Transverse colon (tissue), 4 donors: ENCODE results near the gene CNOT11. TPM values are rescaled to one million over a fixed set of nuclear protein-coding genes. Genes with fewer than 3 reads are reported as not detected.
"Not testable (repeated sequence)": the region's sequence is repeated elsewhere in the genome, so short reads cannot be mapped to it uniquely, and the experiment has no call there.

Experiments
- DNase-seq: peaks from one replicate; pipeline ENCODE4 v3.0.0-alpha.2; 2019
- H3K27ac ChIP-seq, 4 donors: fragments of 200-600 bp; sonication (generic); 2 replicates each; pipeline ENCODE4 v1.5.1; 2016 to 2018; ENCODE audit warnings: inconsistent platforms in 4 of 4
- H3K27me3 ChIP-seq: fragments of 200-600 bp; sonication (generic); 2 replicates; pipeline ENCODE4 v1.5.1; 2017; ENCODE audit warnings: inconsistent platforms
- H3K36me3 ChIP-seq, 4 donors: fragments of 200-600 bp; sonication (generic); 2 replicates each; pipeline ENCODE4 v1.5.1; 2017 to 2019; ENCODE audit warnings: inconsistent platforms in 4 of 4
- H3K4me1 ChIP-seq, 4 donors: fragments of 200-600 bp; sonication (generic); 2 replicates each; pipeline ENCODE4 v1.5.1; 2017 to 2020; ENCODE audit warnings: inconsistent platforms in 4 of 4
- H3K4me3 ChIP-seq, 4 donors: fragments of 200-600 bp; sonication (generic); 1 replicate in 1 of 4; 2 replicates in 3 of 4; pipeline versions ENCODE4 v1.5.1 to v1.6.1; 2017 to 2019; ENCODE audit warnings: inconsistent platforms in 4 of 4
- H3K9me3 ChIP-seq, 2 donors: fragments of 200-600 bp; sonication (generic); 2 replicates each; pipeline ENCODE4 v1.5.1; 2017 to 2019; ENCODE audit warnings: inconsistent platforms in 2 of 2
- EP300 ChIP-seq: sonication (generic); formaldehyde crosslinking; IDR thresholded peaks from one replicate; pipeline ENCODE4 v1.6.1; 2017; ENCODE audit warnings: antibody characterized with exemption, low read depth
- POLR2A ChIP-seq: fragments of 450-650 bp; IDR thresholded peaks from one replicate; pipeline ENCODE4 v1.6.1; 2016; ENCODE audit warnings: antibody characterized with exemption, mild to moderate bottlenecking, moderate library complexity
- POLR2AphosphoS5 ChIP-seq, 3 donors: sonication (generic); formaldehyde crosslinking; IDR thresholded peaks; one replicate each; pipeline ENCODE4 v1.6.1; 2016; ENCODE audit warnings: antibody characterized with exemption in 3 of 3
- WGBS, 2 donors: methylation state at CpG; one replicate each; pipeline ENCODE4 v1.1.5; 2018; ENCODE audit warnings: low coverage in 1 of 2; 5-methylcytosine and 5-hydroxymethylcytosine counted together
- in situ Hi-C, 4 donors: fragments of 200-750 bp; cut with MboI; loops; one replicate each; pipeline versions ENCODE4 v1.15.0 to v1.15.1; 2017; ENCODE audit warnings: low sequenced_read_pairs in 3 of 4, low pct_ligation_motif_present in 1 of 4, low pct_unique_long_range_greater_than_20kb in 1 of 4
- intact Hi-C: fragments of 100-400 bp; cut with DNase I; formaldehyde crosslinking; loops from one replicate; pipeline ENCODE4 v1.15.1; 2023; ENCODE audit warnings: low total_unique reads
- total RNA-seq, 4 donors: library from RNA; depleted of rRNA; stranded (reverse); fragments of >200 nt; gene quantifications; one replicate each; pipeline ENCODE4 v1.1.0, GENCODE V29; 2016
- TF ChIP-seq, protein P1 (sequence below), 5 experiments: fragments of 200-600 bp in 3 of 5; fragments of 450-650 bp in 2 of 5; sonication (generic) in 3 of 5; IDR thresholded peaks; 1 replicate in 2 of 5; 2 replicates in 3 of 5; pipeline ENCODE4 v1.5.1; 2016 to 2017; ENCODE audit warnings: antibody characterized with exemption in 5 of 5, inconsistent platforms in 3 of 5, mild to moderate bottlenecking in 2 of 5, moderate library complexity in 1 of 5

CNOT11 gene
- total RNA-seq, 4 donors from 2014 or later, result 36.8 to 48.4 (median 37.6) TPM

DNA sequence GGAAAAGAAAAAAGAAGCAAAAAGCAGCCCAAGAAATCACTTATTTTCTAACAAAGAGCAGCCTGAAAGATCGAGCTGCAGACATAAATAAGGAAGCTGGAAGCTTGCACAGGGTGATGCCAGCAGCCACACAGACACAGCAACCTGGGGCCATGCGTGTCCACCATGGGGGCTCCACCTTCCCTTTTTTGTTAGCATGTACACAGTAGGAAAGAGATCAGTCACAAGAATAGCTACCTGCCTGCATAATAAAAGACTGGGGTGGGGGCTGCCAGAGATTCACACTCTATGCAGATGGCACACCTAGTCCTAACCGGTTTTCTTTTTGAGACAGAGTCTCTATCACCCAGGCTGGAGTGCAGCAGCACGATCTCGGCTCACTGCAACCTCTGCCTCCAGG is 2.9 kb upstream of the CNOT11 start:
- no peak overlapping the region for H3K4me3 ChIP-seq
- no peaks in the 10 kb centered on the region for H3K9me3 ChIP-seq
- DNase-seq, result no peak
- H3K36me3 ChIP-seq, result no peaks in the 10 kb centered on the region
- H3K27ac ChIP-seq, result no peak overlapping the region
- intact Hi-C loops (no loop called here), in situ Hi-C loops (no loop called here)
- peaks cover 12 to 28% (median 23%) of the 10 kb centered on the region in 4 donors for H3K4me1 ChIP-seq
- 60 to 72% methylated on average over 2 to 5 of the region's 5 CpGs for WGBS, 2 donors
- no peak for TF ChIP-seq POLR2AphosphoS5 (IDR thresholded peaks at IDR 0.05)
- no peak for TF ChIP-seq POLR2A
- no peak for TF ChIP-seq EP300
- TF ChIP-seq, protein P1, sequence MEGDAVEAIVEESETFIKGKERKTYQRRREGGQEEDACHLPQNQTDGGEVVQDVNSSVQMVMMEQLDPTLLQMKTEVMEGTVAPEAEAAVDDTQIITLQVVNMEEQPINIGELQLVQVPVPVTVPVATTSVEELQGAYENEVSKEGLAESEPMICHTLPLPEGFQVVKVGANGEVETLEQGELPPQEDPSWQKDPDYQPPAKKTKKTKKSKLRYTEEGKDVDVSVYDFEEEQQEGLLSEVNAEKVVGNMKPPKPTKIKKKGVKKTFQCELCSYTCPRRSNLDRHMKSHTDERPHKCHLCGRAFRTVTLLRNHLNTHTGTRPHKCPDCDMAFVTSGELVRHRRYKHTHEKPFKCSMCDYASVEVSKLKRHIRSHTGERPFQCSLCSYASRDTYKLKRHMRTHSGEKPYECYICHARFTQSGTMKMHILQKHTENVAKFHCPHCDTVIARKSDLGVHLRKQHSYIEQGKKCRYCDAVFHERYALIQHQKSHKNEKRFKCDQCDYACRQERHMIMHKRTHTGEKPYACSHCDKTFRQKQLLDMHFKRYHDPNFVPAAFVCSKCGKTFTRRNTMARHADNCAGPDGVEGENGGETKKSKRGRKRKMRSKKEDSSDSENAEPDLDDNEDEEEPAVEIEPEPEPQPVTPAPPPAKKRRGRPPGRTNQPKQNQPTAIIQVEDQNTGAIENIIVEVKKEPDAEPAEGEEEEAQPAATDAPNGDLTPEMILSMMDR (IDR thresholded peaks at IDR 0.05), result no peak
- no peaks in the 10 kb centered on the region for H3K27me3 ChIP-seq

DNA sequence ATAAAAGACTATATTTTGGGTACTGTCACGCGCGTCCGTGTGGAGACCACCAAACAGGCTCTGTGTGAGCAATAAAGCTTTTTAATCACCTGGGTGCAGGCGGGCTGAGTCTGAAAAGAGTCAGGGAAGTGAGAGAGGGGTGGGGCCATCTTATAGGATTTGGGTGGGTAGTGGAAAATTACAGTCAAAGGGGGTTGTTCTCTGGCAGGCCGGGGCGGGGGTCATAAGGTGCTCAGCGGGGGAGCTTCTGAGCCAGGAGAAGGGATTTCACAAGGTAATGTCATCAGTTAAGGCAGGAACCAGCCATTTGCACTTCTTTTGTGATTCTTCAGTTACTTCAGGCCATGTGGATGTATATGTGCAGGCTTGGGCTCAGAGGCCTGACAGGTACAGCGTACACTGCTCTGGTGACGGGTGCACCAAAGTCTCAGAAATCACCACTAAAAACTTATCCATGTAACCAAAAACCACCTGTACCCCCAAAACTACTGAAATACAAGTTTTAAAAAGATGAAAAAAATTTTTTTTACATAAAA is 1.4 kb upstream of the CNOT11 start:
- peaks cover 17 to 32% (median 30%) of the 10 kb centered on the region in 4 donors for H3K4me1 ChIP-seq
- H3K27ac ChIP-seq, result peak overlapping the region; percentile 97 to 100 (median 98)
- DNase-seq, intact Hi-C loops, H3K9me3 ChIP-seq, in situ Hi-C loops, H3K36me3 ChIP-seq, H3K27me3 ChIP-seq: not testable (repeated sequence)
- 60 to 79% methylated on average over 5 to 10 of the region's 10 CpGs for WGBS, 2 donors
- peak overlapping the region in 3 of 4 donors; percentile 98 to 100 (median 99) for H3K4me3 ChIP-seq

DNA sequence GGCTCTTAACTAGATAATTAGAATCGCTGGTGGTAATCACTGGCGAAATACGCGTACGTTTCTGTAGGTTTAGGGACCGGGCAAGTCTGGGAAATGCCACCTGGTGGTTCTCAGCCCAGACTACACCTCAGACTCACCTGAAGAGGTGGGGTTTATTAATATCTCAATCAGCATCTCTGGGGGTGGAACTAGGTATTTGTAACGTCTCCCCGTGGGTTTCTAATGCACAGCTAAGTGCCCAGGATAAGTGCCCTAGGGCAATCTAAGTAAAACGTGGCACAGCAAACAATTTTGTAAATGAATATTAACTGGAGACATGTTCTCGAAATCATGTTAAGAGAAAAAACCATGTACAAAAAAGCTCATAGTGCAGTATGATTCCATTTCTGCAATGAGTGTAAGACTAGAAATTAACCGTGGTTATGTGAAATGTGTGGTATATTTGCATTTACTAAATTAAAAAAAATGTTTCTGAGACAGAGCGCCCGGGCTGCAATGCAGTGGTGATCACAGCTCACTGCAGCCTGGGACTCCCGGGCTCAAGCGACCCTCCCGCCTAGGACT is 760 bp upstream of the CNOT11 start:
- no peaks in the 10 kb centered on the region for H3K36me3 ChIP-seq
- DNase-seq, result peak; percentile 60
- H3K4me1 ChIP-seq, result peaks cover 17 to 37% (median 31%) of the 10 kb centered on the region in 4 donors
- intact Hi-C loops, result no loop called here
- peak overlapping the region; percentile 97 to 100 (median 98) for H3K27ac ChIP-seq
- in situ Hi-C loops, result no loop called here
- no peaks in the 10 kb centered on the region for H3K27me3 ChIP-seq
- TF ChIP-seq POLR2AphosphoS5 (IDR thresholded peaks at IDR 0.05), result no peak
- no peak for TF ChIP-seq EP300
- TF ChIP-seq, protein P1 (IDR thresholded peaks at IDR 0.05), result peak; percentile 24 to 84 (median 44)
- TF ChIP-seq POLR2A, result no peak
- H3K4me3 ChIP-seq, result peak overlapping the region; percentile 4 to 100 (median 98)
- no peaks in the 10 kb centered on the region for H3K9me3 ChIP-seq
- 24 to 60% methylated on average over 8 to 16 of the region's 16 CpGs for WGBS, 2 donors

DNA sequence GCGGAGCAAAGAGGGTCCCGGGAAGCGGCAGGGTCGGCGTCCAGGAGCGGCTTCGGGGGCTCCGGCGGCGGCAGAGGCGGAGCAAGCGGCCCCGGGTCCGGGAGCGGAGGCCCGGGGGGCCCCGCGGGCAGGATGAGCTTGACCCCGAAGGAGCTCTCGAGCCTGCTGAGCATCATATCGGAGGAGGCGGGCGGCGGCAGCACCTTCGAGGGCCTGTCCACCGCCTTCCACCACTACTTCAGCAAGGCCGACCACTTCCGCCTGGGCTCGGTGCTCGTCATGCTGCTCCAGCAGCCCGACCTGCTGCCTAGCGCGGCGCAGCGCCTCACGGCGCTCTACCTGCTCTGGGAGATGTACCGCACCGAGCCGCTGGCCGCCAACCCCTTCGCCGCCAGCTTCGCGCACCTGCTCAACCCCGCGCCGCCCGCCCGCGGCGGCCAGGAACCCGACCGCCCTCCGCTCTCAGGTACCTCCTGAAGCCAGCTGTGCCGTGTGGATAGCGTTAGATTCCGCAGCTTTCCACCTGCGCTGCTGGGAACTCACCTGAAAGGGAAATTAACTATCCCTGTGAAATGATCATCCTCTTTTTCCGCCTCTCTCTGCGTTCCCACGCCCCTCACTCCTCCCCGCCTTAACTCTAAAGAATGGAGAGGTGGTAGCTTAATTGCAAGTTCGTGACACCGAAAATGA is 472 bp downstream of the CNOT11 start:
- TF ChIP-seq POLR2A (peak; percentile 22), POLR2AphosphoS5 (IDR thresholded peaks at IDR 0.05) (no peak)
- peak; percentile 76 for DNase-seq
- H3K27me3 ChIP-seq, result no peaks in the 10 kb centered on the region
- H3K36me3 ChIP-seq, result peaks cover 0 to 4% (median 0%) of the 10 kb centered on the region in 4 donors
- H3K4me1 ChIP-seq, result peaks cover 17 to 40% (median 31%) of the 10 kb centered on the region in 4 donors
- peak overlapping the region; percentile 91 to 100 (median 98) for H3K4me3 ChIP-seq
- no peaks in the 10 kb centered on the region for H3K9me3 ChIP-seq
- intact Hi-C loops (no loop called here), in situ Hi-C loops (no loop called here)
- 0% methylated on average over 2 to 56 of the region's 65 CpGs for WGBS, 2 donors
- H3K27ac ChIP-seq, result peak overlapping the region; percentile 97 to 100 (median 98)

DNA sequence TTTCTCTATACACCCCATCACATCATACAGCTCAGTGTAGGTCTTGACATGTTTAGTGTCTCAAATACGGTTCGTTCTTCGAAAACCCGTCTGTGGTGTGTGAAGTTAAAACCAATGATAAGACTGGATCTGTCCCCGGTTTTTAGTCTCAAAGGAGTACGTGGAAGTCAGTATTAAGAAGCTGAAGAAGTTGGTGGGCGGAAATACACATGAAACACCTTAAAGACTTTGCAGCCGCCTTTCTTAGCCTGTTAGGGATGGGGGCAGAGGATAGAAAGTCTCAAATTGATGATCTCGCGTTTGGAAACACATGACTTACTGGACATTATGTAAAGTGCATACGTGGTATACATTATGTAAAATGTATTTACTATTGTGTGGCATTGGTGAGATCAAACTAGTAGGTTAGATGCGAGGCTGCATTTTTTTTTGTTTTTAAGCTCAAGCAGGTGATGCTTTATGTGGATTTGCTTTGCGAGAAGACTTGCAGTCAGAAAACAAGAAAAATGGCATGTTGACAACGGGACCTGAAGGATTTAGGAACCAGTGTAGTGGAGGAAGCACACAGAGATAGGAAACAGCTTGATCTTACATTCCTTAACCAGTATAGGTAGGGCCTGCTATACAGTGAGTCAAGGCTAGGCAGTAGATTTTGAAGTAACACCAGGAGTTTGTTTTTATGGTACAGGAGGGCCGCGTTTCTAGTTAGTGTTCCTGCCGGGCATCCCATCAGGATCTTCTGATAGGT is 1.2 kb downstream of the CNOT11 start:
- intact Hi-C loops, result no loop called here
- 18 to 20% methylated on average over 9 to 17 of the region's 17 CpGs for WGBS, 2 donors

More for the DNA sequence above, 1.2 kb downstream of the CNOT11 start:
- Histone ChIP-seq H3K27ac (peak overlapping the region; percentile 97 to 100 (median 98)), H3K27me3 (no peaks in the 10 kb centered on the region), H3K4me1 (peaks cover 17 to 40% (median 31%) of the 10 kb centered on the region in 4 donors), H3K4me3 (peak overlapping the region; percentile 91 to 100 (median 98)), H3K36me3 (peaks cover 0 to 11% (median 1%) of the 10 kb centered on the region in 4 donors), H3K9me3 (no peaks in the 10 kb centered on the region)
- in situ Hi-C loops, result no loop called here
- TF ChIP-seq POLR2A, result no peak
- no peak for TF ChIP-seq EP300
- TF ChIP-seq, protein P1 (IDR thresholded peaks at IDR 0.05), result no peak
- TF ChIP-seq POLR2AphosphoS5 (IDR thresholded peaks at IDR 0.05), result no peak
- no peak for DNase-seq
